ENCODE results near the gene ZRANB3. TPM values are rescaled to one million over a fixed set of nuclear protein-coding genes. Genes with fewer than 3 reads are reported as not detected.

The ZRANB3 gene
- total and polyA plus RNA-seq, 2 donors from 2014 or later = 3.6 to 6.4 TPM

DNA sequence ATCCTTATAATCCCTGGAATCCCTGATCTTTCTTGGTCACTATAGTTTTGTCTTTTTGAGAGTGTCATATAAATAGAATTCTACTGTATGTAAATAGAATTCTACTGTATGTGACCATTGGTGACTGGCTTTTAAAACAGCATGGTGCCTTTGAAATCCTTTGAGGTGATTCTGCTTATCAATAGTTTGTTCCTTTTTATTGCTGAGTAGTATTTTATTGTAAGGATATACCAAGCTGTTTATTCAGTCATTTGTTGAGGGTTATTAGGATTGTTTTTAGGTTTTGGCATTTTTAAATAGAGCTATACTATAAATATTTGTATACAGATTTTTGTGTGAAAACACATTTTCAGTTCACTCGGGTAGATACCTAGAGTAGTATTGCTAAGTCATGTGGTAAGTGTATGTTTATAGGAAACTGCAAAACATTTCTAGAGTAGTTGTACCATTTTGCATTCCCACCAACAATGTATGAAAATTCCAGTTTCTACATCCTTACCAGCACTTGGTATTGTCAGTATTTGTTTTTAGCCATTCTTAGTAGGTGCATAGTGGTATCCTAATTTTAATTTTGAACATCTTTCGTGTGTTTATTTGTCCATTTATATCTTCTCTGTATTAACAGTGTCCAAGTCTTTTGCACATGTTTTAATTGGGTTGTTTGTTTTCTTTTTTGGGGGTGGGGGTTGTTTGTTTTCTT lies 433.3 kb downstream of the ZRANB3 start:
- H3K27me3 ChIP-seq (ENCODE audit: control insufficient read depth, insufficient read depth, low read length) = no peaks in the 10 kb centered on the region
- intact Hi-C loops (cut with DNase I) = no loop called here
- H3K36me3 ChIP-seq (ENCODE audit: control insufficient read depth in 2 of 3, insufficient read depth in 3 of 3, low read length in 3 of 3) = peaks cover 0 to 6% (median 4%) of the 10 kb centered on the region in 3 donors
- H3K9me3 ChIP-seq (ENCODE audit: control insufficient read depth in 2 of 3, insufficient read depth in 1 of 3, low read length in 3 of 3) = no peaks in the 10 kb centered on the region
- H3K27ac ChIP-seq (ENCODE audit: low read depth in 2 of 2, low read length in 2 of 2) = no peak overlapping the region
- no peak for DNase-seq
- no peak for FAIRE-seq
- H3K9ac ChIP-seq (ENCODE audit: low read length in 3 of 3) = no peak overlapping the region
- peaks cover 0 to 10% (median 2%) of the 10 kb centered on the region in 3 donors for H3K4me1 ChIP-seq (ENCODE audit: control insufficient read depth in 2 of 3, insufficient read depth in 2 of 3, low read depth in 1 of 3, low read length in 3 of 3)
- TF ChIP-seq CTCF (IDR thresholded peaks at IDR 0.05; ENCODE audit: borderline replicate concordance, extremely low read depth, insufficient read depth) = no peak
- no peak overlapping the region for H3K4me3 ChIP-seq (ENCODE audit: low read length in 3 of 3)

GRCh38 chr2:135096665-135097446 lies 434.2 kb downstream of the ZRANB3 start:
- Histone ChIP-seq H3K27ac (ENCODE audit: low read depth in 2 of 2, low read length in 2 of 2) (no peak overlapping the region), H3K27me3 (ENCODE audit: control insufficient read depth, insufficient read depth, low read length) (no peaks in the 10 kb centered on the region), H3K4me1 (ENCODE audit: control insufficient read depth in 2 of 3, insufficient read depth in 2 of 3, low read depth in 1 of 3, low read length in 3 of 3) (peaks cover 0 to 10% (median 2%) of the 10 kb centered on the region in 3 donors), H3K4me3 (ENCODE audit: low read length in 3 of 3) (no peak overlapping the region), H3K36me3 (ENCODE audit: control insufficient read depth in 2 of 3, insufficient read depth in 3 of 3, low read length in 3 of 3) (peaks cover 0 to 6% (median 4%) of the 10 kb centered on the region in 3 donors), H3K9ac (ENCODE audit: low read length in 3 of 3) (no peak overlapping the region), H3K9me3 (ENCODE audit: control insufficient read depth in 2 of 3, insufficient read depth in 1 of 3, low read length in 3 of 3) (no peaks in the 10 kb centered on the region)
- DNase-seq (no peak), FAIRE-seq (no peak)
- intact Hi-C loops (cut with DNase I) = no loop called here
- no peak for TF ChIP-seq CTCF (IDR thresholded peaks at IDR 0.05; ENCODE audit: borderline replicate concordance, extremely low read depth, insufficient read depth)

- H3K27me3 ChIP-seq (ENCODE audit: control insufficient read depth, insufficient read depth, low read length) = no peaks in the 10 kb centered on the region
- TF ChIP-seq CTCF (IDR thresholded peaks at IDR 0.05; ENCODE audit: borderline replicate concordance, extremely low read depth, insufficient read depth) = no peak
Measured at GRCh38 chr2:135095591-135095990, 435.4 kb downstream of the ZRANB3 start.

More at GRCh38 chr2:135095591-135095990, 435.4 kb downstream of the ZRANB3 start:
- Histone ChIP-seq H3K9ac (ENCODE audit: low read length in 3 of 3) (no peak overlapping the region), H3K4me1 (ENCODE audit: control insufficient read depth in 2 of 3, insufficient read depth in 2 of 3, low read depth in 1 of 3, low read length in 3 of 3) (peaks cover 0 to 10% (median 2%) of the 10 kb centered on the region in 3 donors), H3K4me3 (ENCODE audit: low read length in 3 of 3) (no peak overlapping the region), H3K27ac (ENCODE audit: low read depth in 2 of 2, low read length in 2 of 2) (no peak overlapping the region), H3K36me3 (ENCODE audit: control insufficient read depth in 2 of 3, insufficient read depth in 3 of 3, low read length in 3 of 3) (peaks cover 0 to 6% (median 4%) of the 10 kb centered on the region in 3 donors), H3K9me3 (ENCODE audit: control insufficient read depth in 2 of 3, insufficient read depth in 1 of 3, low read length in 3 of 3) (no peaks in the 10 kb centered on the region)
- FAIRE-seq (no peak), DNase-seq (no peak)
- intact Hi-C loops (cut with DNase I) = no loop called here
